SHP77 (cell line): ENCODE data around the gene FAM114A1.
"Not testable (repeated sequence)": the region's sequence is repeated elsewhere in the genome, so short reads cannot be mapped to it uniquely, and the experiment has no call there.

Experiments
- DNase-seq, 2 experiments: peaks; one replicate each; lab custom pipeline; 2025; lab: John Stamatoyannopoulos, UW

The FAM114A1 gene

GRCh38 chr4:38967260-38968095, 99.9 kb downstream of the FAM114A1 start:
- no peak for DNase-seq

GRCh38 chr4:38968668-38969067, 101.1 kb downstream of the FAM114A1 start:
- DNase-seq: no peak

- no peak for DNase-seq
These were observed 108.7 kb downstream of the FAM114A1 start for GRCh38 chr4:38976308-38976707.

GRCh38 chr4:38979081-38979480, 111.5 kb downstream of the FAM114A1 start:
- DNase-seq: no peak

- DNase-seq: no peak
These were observed 112.1 kb downstream of the FAM114A1 start for GRCh38 chr4:38979511-38980230.

GRCh38 chr4:38980903-38981676, 113.5 kb downstream of the FAM114A1 start:
- DNase-seq: no peak

GRCh38 chr4:38982361-38983095, 114.9 kb downstream of the FAM114A1 start:
- DNase-seq: no peak

- no peak for DNase-seq
These were observed 115.7 kb downstream of the FAM114A1 start for GRCh38 chr4:38983291-38983690.

- no peak for DNase-seq
These were observed 116.4 kb downstream of the FAM114A1 start for GRCh38 chr4:38983787-38984598.

- DNase-seq: no peak
These were observed 117.9 kb downstream of the FAM114A1 start for GRCh38 chr4:38985410-38986100.

- DNase-seq: no peak
These were observed 119.9 kb downstream of the FAM114A1 start for GRCh38 chr4:38987491-38987890.

- DNase-seq: not testable (repeated sequence)
These were observed 120.7 kb downstream of the FAM114A1 start for GRCh38 chr4:38988353-38988752.

GRCh38 chr4:38989487-38989886, 121.9 kb downstream of the FAM114A1 start:
- no peak for DNase-seq

GRCh38 chr4:38990241-38990640, 122.6 kb downstream of the FAM114A1 start:
- DNase-seq: no peak

GRCh38 chr4:38993683-38994082, 126.1 kb downstream of the FAM114A1 start:
- DNase-seq: no peak

GRCh38 chr4:38994135-38994534, 126.5 kb downstream of the FAM114A1 start:
- no peak for DNase-seq
